Left ventricle myocardium inferior (tissue), 1 donor: ENCODE measurements around the gene SART1. TPM values are rescaled to one million over a fixed set of nuclear protein-coding genes. Genes with fewer than 3 reads are reported as not detected.
A peak's percentile ranks its signal among the peaks of the same experiment; 100 is the strongest.

ENCODE experiments used
- DNase-seq: peaks from one replicate; pipeline ENCODE4 v3.0.0-alpha.2; 2020
- H3K27ac ChIP-seq: fragments of 200-600 bp; replicated peaks from 2 replicates; pipeline ENCODE4 v1.8.0; 2021
- H3K27me3 ChIP-seq: fragments of 200-600 bp; 2 replicates; pipeline ENCODE4 v1.8.0; 2021; ENCODE audit warnings: low read depth
- H3K36me3 ChIP-seq: fragments of 200-600 bp; 2 replicates; pipeline ENCODE4 v1.8.0; 2021
- H3K4me1 ChIP-seq: fragments of 200-600 bp; 2 replicates; pipeline ENCODE4 v1.8.0; 2021
- H3K4me3 ChIP-seq: fragments of 200-600 bp; 2 replicates; pipeline ENCODE4 v1.8.0; 2021; ENCODE audit warnings: mild to moderate bottlenecking, moderate library complexity
- H3K9me3 ChIP-seq: fragments of 200-600 bp; replicated peaks from 2 replicates; pipeline ENCODE4 v1.8.0; 2021
- intact Hi-C: fragments of 100-400 bp; cut with micrococcal nuclease; formaldehyde crosslinking; loops from one replicate; pipeline ENCODE4 v1.11.0; 2022
- total RNA-seq: library from RNA; stranded (reverse); fragmentation: NEBNext Ultra II Directional; extraction: Animal tissue kit (Norgen Biotek cat#: 25700); gene quantifications from one replicate; pipeline ENCODE4 v1.2.1, GENCODE V29; 2021
- TF ChIP-seq, protein P1 (sequence below): fragments of 200-600 bp; IDR thresholded peaks from 2 replicates; pipeline ENCODE4 v1.8.0; 2021; ENCODE audit warnings: antibody characterized with exemption, mild to moderate bottlenecking, borderline replicate concordance
- donor health status: DM: no; HTN: yes; CAD: no; lungs with severe emphysema.

Gene SART1
- total RNA-seq, 1 donor from 2014 or later, result 30.7 TPM

DNA sequence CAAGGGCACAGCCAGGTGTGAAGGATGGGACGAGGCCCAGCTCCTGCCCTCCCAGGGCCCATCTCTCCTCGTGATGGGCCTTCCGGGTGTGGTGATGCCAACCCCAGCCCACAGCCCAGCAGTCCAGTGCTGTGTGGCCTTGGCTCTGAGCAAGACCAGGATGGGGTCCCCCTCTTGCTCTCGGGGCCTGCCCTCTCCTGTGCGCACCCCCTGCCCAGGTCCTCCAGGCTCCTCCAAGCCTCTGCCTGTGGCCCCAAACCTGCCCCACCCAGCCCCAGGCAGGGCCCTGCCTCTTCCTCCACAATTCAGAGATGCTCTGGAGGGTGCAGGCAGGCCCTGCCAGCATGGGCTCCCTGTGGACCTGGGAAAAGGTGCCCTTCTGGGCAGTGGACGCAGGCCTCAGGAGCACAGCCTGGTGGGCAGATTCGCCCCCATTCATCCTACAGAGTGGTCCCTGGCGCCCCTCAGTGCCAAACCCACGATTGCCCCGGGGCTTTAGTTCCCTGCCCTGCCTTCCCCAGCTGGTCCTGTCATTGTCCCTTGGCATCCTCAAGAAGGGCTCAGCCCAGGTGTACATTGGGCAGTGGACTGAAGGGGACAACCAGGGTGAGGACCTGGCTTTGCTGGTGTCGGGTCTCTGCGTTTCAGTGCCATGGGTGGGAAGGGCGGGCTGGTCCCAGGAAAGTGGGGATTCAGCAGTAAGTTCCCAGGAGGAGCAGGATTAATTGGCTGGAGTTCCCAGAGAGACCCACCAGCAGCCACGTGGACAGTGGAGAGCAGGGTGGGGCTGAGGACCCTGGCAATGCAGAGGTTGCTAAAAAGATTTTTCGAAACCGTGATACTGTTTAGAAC is 20.7 kb downstream of the SART1 start:
- DNase-seq, result no peak
- intact Hi-C loops, result no loop called here

DNA sequence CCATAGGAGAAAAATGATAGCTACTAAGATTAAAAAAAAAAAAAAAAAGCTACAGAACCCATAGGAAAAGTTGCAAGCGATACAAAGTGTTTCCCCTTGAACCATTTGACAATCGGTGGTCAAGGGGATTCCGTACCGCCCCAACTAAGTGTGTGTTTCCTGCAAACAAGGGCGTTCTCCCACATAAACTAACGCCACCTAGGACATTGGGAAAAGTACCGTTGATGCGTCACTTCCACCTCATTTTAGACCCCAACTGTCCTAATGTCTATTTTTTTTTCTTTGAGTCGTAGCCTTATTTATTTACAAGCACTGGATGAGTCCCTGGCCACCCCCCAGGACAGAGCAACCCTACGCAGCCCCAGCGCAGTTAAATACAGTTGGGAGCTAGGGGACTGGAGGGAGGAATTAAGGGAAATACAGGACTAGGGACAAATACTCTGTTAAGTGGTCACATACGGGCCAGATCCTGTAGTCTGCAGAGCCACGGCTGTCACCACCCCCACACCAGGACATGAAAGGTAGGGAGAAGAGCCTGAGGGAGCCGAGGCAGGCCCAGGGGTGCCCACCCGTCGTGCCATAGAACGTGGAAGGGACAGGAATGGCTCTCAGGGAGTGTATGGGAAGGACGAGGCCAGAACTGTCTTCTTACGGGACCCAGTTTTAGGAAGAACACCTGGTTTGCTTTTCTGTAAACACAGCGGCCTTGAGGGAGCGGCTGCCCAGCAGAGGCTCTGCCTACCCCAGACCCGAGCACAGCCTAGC is 21.5 kb downstream of the SART1 start:
- H3K4me3 ChIP-seq, result no peak overlapping the region
- H3K27ac ChIP-seq, result no peak overlapping the region
- H3K9me3 ChIP-seq, result no peaks in the 10 kb centered on the region
- intact Hi-C loops, result no loop called here
- TF ChIP-seq, protein P1, sequence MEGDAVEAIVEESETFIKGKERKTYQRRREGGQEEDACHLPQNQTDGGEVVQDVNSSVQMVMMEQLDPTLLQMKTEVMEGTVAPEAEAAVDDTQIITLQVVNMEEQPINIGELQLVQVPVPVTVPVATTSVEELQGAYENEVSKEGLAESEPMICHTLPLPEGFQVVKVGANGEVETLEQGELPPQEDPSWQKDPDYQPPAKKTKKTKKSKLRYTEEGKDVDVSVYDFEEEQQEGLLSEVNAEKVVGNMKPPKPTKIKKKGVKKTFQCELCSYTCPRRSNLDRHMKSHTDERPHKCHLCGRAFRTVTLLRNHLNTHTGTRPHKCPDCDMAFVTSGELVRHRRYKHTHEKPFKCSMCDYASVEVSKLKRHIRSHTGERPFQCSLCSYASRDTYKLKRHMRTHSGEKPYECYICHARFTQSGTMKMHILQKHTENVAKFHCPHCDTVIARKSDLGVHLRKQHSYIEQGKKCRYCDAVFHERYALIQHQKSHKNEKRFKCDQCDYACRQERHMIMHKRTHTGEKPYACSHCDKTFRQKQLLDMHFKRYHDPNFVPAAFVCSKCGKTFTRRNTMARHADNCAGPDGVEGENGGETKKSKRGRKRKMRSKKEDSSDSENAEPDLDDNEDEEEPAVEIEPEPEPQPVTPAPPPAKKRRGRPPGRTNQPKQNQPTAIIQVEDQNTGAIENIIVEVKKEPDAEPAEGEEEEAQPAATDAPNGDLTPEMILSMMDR, result no peak
- H3K36me3 ChIP-seq, result peaks cover 18% of the 10 kb centered on the region
- H3K27me3 ChIP-seq, result no peaks in the 10 kb centered on the region
- no peak for DNase-seq
- H3K4me1 ChIP-seq, result peaks cover 9% of the 10 kb centered on the region

More for the DNA sequence above, 20.7 kb downstream of the SART1 start:
- Histone ChIP-seq H3K4me3 (no peak overlapping the region), H3K27ac (no peak overlapping the region), H3K36me3 (peaks cover 26% of the 10 kb centered on the region), H3K27me3 (no peaks in the 10 kb centered on the region), H3K4me1 (peaks cover 9% of the 10 kb centered on the region), H3K9me3 (no peaks in the 10 kb centered on the region)
- TF ChIP-seq, protein P1, result no peak

DNA sequence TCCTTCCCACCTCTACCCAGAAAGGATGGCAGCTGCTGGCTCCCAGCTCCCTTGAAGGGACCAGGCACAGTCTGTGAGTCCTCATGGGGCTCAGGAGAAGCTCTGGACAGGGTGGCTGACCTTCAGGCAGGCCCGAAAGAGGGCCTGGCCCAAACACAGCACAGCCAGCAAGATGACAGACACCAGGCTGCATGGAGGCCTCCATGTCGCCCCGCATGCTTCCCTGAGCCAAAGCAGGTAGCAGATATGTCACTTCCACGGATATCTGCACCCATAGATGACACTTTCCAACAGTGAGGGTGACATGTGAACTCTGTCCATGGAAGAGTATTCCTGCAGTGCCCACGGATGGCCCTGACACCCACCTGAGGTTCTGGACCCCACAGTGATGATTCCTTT is 22.1 kb downstream of the SART1 start:
- Histone ChIP-seq H3K4me3 (no peak overlapping the region), H3K27me3 (no peaks in the 10 kb centered on the region), H3K36me3 (peaks cover 13% of the 10 kb centered on the region), H3K4me1 (peaks cover 9% of the 10 kb centered on the region), H3K27ac (no peak overlapping the region), H3K9me3 (no peaks in the 10 kb centered on the region)
- intact Hi-C loops, result no loop called here
- no peak for DNase-seq
- TF ChIP-seq, protein P1, result no peak

DNA sequence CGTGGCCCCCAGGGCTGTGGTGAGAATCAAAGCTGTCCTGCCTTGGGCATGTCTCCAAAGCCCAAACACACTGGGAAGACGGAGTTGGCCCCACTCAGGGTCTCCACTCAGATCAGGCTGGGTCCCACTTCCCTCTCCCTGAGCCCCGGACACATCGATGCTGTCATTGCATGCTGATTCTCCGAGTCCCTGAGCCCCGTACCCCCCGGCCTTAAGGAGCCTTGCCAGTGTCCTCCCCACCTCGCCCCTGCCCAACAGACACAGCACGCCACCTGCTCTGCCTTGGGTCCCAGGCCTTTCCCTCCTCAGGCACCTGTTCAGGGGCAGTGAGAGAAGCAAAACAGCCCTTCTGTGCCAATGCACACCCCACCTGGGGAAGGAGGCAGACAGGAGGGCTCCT is 25.8 kb downstream of the SART1 start:
- H3K27me3 ChIP-seq, result no peaks in the 10 kb centered on the region
- DNase-seq, result no peak
- no peaks in the 10 kb centered on the region for H3K9me3 ChIP-seq
- H3K27ac ChIP-seq, result no peak overlapping the region
- intact Hi-C loops, result no loop called here
- H3K4me1 ChIP-seq, result peaks cover 9% of the 10 kb centered on the region
- no peaks in the 10 kb centered on the region for H3K36me3 ChIP-seq
- no peak overlapping the region for H3K4me3 ChIP-seq
- TF ChIP-seq, protein P1, result no peak

DNA sequence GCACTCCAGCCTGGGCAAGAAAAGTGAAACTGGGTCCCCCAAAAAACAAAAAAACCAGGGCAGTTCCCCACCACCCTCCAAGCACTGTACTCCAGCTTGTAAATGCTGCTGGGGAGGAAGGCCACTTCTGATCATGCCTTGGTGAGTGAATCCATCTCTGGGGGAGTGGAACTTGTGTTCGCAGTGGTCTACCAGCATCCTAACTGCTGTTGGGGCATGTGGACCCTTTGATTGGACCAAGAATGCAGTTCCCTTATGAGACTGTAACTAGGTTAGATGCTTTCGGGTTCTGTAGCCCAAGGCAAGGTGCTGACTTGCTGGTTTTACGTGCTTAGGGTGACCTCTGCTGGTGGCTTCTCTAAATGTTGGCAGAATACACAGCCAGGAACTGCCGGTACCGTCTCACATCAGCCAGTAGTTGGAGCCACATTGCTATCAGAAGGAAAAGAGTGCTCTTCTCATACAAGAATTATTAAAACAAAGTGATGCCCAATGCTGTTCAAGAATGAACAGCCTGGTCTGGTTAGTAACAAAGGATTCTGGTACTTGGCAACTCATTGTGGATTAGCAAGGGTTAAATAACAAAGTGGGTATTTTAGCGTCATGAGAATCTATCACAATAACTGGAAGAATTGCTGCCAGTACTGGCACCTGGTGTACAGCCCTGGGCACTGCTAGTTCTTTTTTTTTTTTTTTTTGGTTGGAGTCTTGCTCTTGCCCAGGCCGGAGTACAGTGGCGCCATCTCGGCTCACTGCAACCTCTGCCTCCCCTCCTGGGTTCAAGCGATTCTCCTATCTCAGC is 27.5 kb downstream of the SART1 start:
- peaks cover 9% of the 10 kb centered on the region for H3K4me1 ChIP-seq
- H3K36me3 ChIP-seq, result no peaks in the 10 kb centered on the region
- no peak overlapping the region for H3K4me3 ChIP-seq
- no peak overlapping the region for H3K27ac ChIP-seq
- TF ChIP-seq, protein P1, result peak; percentile 94
- peak; percentile 77 for DNase-seq
- no peaks in the 10 kb centered on the region for H3K27me3 ChIP-seq
- H3K9me3 ChIP-seq, result no peaks in the 10 kb centered on the region
- intact Hi-C loops, result no loop called here
